Lower leg skin (tissue), 4 donors: ENCODE results near the gene AUTS2. TPM values are rescaled to one million over a fixed set of nuclear protein-coding genes. Genes with fewer than 3 reads are reported as not detected.

Experiments
- DNase-seq, 2 donors: peaks; one replicate each; pipeline ENCODE4 v3.0.0-alpha.2; 2019; ENCODE audit warnings: low spot score in 2 of 2
- H3K4me3 ChIP-seq: fragments of 200-600 bp; sonication (generic); 2 replicates; pipeline ENCODE4 v1.5.1; 2017; ENCODE audit warnings: mild to moderate bottlenecking, low read depth; ENCODE audit not compliant: poor library complexity, severe bottlenecking
- POLR2A ChIP-seq, 2 donors: fragments of 450-650 bp; IDR thresholded peaks; one replicate each; pipeline ENCODE4 v1.6.1; 2016 to 2017; ENCODE audit warnings: antibody characterized with exemption in 2 of 2, mild to moderate bottlenecking in 1 of 2, moderate library complexity in 1 of 2
- WGBS, 2 donors: methylation state at CpG; one replicate each; pipeline ENCODE4 v1.1.5; 2018; 5-methylcytosine and 5-hydroxymethylcytosine counted together
- intact Hi-C: fragments of 100-400 bp; cut with DNase I; formaldehyde crosslinking; loops from one replicate; pipeline ENCODE4 v1.15.0; 2023; ENCODE audit warnings: low total_unique reads
- total RNA-seq, 4 donors: library from RNA; depleted of rRNA; stranded (reverse); fragments of >200 nt; gene quantifications; one replicate each; pipeline ENCODE4 v1.1.0, GENCODE V29; 2016
- TF ChIP-seq, protein P1 (sequence below), 3 donors: fragments of 450-650 bp; IDR thresholded peaks; one replicate each; pipeline ENCODE4 v1.5.1; 2016; ENCODE audit warnings: antibody characterized with exemption in 3 of 3, mild to moderate bottlenecking in 3 of 3, moderate library complexity in 2 of 3

The AUTS2 gene
- total RNA-seq, 4 donors from 2014 or later = 30.8 to 41.9 (median 40.5) TPM

GRCh38 chr7:69906283-69906995 lies 308.2 kb downstream of the AUTS2 start:
- 75 to 76% methylated on average over 8 of the region's 8 CpGs for WGBS, 2 donors
- intact Hi-C loops = no loop called here
- DNase-seq = no peak
- H3K4me3 ChIP-seq = no peak overlapping the region
- no peak for TF ChIP-seq POLR2A (IDR thresholded peaks at IDR 0.05)
- TF ChIP-seq, protein P1, sequence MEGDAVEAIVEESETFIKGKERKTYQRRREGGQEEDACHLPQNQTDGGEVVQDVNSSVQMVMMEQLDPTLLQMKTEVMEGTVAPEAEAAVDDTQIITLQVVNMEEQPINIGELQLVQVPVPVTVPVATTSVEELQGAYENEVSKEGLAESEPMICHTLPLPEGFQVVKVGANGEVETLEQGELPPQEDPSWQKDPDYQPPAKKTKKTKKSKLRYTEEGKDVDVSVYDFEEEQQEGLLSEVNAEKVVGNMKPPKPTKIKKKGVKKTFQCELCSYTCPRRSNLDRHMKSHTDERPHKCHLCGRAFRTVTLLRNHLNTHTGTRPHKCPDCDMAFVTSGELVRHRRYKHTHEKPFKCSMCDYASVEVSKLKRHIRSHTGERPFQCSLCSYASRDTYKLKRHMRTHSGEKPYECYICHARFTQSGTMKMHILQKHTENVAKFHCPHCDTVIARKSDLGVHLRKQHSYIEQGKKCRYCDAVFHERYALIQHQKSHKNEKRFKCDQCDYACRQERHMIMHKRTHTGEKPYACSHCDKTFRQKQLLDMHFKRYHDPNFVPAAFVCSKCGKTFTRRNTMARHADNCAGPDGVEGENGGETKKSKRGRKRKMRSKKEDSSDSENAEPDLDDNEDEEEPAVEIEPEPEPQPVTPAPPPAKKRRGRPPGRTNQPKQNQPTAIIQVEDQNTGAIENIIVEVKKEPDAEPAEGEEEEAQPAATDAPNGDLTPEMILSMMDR (IDR thresholded peaks at IDR 0.05) = no peak

DNA sequence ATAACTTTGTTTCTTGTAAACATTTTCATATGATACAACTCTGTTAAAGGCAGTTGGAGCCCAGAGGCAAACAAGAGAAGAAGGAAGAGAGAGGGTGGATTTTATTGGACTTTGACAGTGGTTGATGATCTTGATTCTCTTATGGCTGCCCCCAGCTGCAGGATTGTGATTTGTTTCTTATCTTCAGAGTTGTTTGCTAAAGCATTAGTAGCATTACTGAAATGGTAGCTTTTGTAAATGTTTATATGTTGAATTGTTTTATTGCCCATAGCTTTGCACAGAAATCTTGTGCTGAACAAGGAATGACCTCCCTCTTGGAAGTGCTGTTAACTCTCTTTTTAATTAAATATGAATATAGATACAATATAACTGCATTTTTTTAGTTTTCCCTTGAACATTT lies 309.4 kb downstream of the AUTS2 start:
- TF ChIP-seq, protein P1 (IDR thresholded peaks at IDR 0.05) = no peak
- no peak for TF ChIP-seq POLR2A (IDR thresholded peaks at IDR 0.05)
- DNase-seq = no peak
- intact Hi-C loops = no loop called here

DNA sequence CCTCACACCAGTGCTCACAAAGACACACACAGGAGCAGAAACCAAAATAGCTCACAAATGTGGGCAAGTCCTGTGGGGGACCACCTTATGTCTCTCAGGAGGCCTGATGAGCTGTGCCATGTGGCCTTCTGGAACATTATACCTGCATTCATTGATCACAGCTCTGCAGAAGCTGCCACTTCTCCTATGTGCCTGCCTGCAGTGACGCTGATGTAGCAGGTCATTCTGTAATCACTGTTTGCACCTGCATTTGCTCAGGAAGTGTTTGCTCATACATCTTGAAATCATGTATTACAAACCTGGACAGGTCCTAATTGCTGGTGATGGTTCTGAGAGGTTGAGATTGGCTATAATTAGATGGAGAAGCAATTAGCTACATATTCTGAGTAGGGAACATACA lies 310.2 kb downstream of the AUTS2 start:
- no peak for TF ChIP-seq POLR2A (IDR thresholded peaks at IDR 0.05)
- TF ChIP-seq, protein P1 (IDR thresholded peaks at IDR 0.05) = no peak
- intact Hi-C loops = no loop called here
- no peak for DNase-seq
- H3K4me3 ChIP-seq = no peak overlapping the region
- WGBS, 2 donors = 87 to 94% methylated on average over 1 of the region's 1 CpG

More for the DNA sequence above, 309.4 kb downstream of the AUTS2 start:
- no peak overlapping the region for H3K4me3 ChIP-seq

DNA sequence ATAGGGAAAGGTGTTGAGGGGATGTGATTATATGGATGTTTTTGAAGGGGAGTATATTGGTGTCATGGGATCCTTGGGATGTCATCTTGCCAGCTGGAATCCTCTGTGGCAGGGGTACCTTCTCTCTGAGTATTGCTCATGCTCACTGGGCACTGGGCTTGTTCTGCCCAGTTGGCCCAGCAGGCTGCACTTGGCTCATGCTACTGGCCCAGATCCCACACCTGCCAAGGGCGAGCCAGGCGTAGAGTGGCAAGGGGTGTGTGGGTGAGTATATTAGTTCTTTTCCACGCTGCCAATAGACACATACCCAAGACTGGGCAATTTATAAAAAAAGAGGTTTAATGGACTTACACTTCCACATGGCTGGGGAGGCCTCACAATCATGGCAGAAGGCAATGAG lies 311.9 kb downstream of the AUTS2 start:
- DNase-seq = no peak
- 70 to 75% methylated on average over 3 of the region's 3 CpGs for WGBS, 2 donors
- intact Hi-C loops = no loop called here
- no peak overlapping the region for H3K4me3 ChIP-seq
- TF ChIP-seq, protein P1 (IDR thresholded peaks at IDR 0.05) = no peak
- TF ChIP-seq POLR2A (IDR thresholded peaks at IDR 0.05) = no peak

- intact Hi-C loops = no loop called here
- 94 to 97% methylated on average over 8 of the region's 8 CpGs for WGBS, 2 donors
- H3K4me3 ChIP-seq = no peak overlapping the region
- no peak for DNase-seq
- no peak for TF ChIP-seq POLR2A (IDR thresholded peaks at IDR 0.05)
- TF ChIP-seq, protein P1 (IDR thresholded peaks at IDR 0.05) = no peak
Measured at GRCh38 chr7:69911337-69911736, 313.1 kb downstream of the AUTS2 start.

DNA sequence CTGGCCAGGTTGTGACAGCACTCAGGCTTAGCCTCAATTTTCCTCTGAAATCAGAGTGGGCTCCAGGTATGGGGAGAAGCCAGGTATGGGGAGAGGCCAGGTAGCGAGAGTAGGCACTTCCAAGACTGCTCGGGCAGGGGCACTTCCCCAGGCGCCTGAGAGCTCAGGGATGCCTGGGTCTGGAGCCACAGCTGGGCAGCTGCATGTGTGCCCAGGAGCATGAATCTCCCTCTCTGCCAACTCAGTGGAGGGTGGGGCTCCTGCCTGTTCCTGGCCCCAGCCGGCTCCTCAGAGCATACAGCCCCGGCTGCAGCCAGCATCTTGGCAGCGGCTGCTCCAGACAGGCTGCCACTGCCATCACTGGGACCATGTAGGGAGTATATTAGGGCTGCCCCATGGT lies 313.9 kb downstream of the AUTS2 start:
- WGBS, 2 donors = 67 to 82% methylated on average over 6 of the region's 6 CpGs
- TF ChIP-seq, protein P1 (IDR thresholded peaks at IDR 0.05) = no peak
- no peak for TF ChIP-seq POLR2A (IDR thresholded peaks at IDR 0.05)
- DNase-seq = no peak
- no peak overlapping the region for H3K4me3 ChIP-seq
- intact Hi-C loops = no loop called here
